ENCODE results near the gene IGFBP7.

The IGFBP7 gene

DNA sequence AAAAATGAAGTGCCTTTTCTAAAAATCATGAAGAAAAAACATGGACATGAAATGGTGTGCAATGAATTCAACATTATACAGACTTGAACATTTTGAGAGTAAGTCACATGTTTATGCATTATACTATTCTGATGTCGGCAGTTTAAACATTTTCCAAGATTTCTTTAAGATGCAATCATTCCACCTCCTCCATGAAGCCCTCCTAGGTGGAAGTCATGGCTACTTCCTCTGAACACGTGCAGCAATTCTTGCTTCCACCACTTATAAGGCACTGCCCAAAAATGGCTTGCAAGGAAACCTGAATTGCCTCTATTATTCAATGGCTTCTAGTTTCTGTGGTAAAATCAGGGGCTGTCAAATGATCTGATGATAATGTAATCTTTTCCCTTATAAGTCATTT is 25.8 kb downstream of the IGFBP7 start:
- no peak overlapping the region for H3K4me3 ChIP-seq (ENCODE audit: low read depth, low read length)
- no peak for DNase-seq (ENCODE audit: low read depth)
- TF ChIP-seq, protein P1, sequence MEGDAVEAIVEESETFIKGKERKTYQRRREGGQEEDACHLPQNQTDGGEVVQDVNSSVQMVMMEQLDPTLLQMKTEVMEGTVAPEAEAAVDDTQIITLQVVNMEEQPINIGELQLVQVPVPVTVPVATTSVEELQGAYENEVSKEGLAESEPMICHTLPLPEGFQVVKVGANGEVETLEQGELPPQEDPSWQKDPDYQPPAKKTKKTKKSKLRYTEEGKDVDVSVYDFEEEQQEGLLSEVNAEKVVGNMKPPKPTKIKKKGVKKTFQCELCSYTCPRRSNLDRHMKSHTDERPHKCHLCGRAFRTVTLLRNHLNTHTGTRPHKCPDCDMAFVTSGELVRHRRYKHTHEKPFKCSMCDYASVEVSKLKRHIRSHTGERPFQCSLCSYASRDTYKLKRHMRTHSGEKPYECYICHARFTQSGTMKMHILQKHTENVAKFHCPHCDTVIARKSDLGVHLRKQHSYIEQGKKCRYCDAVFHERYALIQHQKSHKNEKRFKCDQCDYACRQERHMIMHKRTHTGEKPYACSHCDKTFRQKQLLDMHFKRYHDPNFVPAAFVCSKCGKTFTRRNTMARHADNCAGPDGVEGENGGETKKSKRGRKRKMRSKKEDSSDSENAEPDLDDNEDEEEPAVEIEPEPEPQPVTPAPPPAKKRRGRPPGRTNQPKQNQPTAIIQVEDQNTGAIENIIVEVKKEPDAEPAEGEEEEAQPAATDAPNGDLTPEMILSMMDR (IDR thresholded peaks at IDR 0.05; ENCODE audit: control insufficient read depth, extremely low read depth, insufficient read depth) = no peak

DNA sequence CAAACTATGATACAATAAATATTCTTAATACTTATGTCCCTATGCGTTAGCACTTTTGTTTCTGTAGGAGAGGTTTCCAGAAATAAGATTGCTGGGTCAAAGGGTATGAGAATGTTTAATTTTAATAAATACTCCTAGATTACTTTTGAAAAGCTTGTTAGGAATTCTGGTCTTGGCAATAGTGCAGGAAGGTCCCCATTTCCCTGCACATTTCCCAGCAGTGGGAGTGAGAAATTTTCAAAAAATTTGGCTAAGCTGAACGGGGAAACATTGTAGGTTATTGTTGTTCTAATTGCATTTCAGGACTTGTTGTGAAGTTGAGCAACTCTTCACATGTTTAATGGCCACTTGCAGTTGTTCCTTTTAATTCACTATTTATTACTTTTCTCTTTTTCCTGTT is 27.1 kb downstream of the IGFBP7 start:
- DNase-seq (ENCODE audit: low read depth) = no peak
- H3K4me3 ChIP-seq (ENCODE audit: low read depth, low read length) = no peak overlapping the region
- TF ChIP-seq, protein P1 (IDR thresholded peaks at IDR 0.05; ENCODE audit: control insufficient read depth, extremely low read depth, insufficient read depth) = no peak

DNA sequence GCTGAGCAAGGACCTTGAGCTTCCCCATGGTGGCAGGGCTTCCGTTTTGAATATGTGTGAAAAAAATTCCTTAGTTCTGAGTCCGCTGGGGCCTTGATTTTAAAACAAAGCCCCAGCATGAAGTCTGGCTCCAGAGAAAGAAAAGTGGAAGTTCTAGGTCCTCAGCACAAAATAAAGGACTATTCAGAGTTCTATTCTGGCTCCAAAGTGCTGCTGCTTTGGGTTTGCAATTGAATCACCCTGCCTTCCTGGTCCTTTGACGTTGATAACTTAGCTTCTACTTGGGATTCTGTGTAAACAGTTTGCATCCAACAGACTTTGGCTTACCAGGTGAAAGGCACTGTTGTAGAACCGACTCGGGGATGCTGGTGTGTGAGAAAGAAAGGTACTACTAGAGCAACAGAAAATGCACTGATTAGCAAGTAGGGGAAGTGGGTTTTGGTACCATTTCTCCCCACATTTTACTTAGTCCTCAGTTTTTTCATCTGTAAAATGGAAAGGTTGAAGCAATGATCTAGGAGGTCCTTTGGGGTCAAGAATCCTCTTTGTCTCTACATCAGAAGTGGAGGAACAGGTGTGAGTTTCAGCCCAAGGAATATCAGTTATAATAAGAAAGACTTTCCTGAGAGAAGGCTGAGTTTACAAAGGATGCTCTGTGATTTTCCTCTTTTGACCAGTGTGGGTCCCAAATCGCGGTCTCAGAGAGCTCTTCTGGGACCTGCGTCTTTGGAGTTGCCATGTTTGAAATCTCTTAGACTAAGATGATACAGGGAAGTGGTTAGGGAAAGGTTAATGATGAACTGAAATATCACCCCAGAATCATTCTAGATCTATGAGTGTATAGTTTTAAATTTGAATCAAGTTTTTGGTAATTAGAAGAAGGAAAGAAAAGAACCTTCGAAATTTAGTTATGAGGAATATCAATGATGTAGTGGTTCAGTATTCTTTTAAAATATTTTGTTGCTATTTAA is 28.2 kb downstream of the IGFBP7 start:
- TF ChIP-seq, protein P1 (IDR thresholded peaks at IDR 0.05; ENCODE audit: control insufficient read depth, extremely low read depth, insufficient read depth) = no peak
- no peak overlapping the region for H3K4me3 ChIP-seq (ENCODE audit: low read depth, low read length)
- no peak for DNase-seq (ENCODE audit: low read depth)

DNA sequence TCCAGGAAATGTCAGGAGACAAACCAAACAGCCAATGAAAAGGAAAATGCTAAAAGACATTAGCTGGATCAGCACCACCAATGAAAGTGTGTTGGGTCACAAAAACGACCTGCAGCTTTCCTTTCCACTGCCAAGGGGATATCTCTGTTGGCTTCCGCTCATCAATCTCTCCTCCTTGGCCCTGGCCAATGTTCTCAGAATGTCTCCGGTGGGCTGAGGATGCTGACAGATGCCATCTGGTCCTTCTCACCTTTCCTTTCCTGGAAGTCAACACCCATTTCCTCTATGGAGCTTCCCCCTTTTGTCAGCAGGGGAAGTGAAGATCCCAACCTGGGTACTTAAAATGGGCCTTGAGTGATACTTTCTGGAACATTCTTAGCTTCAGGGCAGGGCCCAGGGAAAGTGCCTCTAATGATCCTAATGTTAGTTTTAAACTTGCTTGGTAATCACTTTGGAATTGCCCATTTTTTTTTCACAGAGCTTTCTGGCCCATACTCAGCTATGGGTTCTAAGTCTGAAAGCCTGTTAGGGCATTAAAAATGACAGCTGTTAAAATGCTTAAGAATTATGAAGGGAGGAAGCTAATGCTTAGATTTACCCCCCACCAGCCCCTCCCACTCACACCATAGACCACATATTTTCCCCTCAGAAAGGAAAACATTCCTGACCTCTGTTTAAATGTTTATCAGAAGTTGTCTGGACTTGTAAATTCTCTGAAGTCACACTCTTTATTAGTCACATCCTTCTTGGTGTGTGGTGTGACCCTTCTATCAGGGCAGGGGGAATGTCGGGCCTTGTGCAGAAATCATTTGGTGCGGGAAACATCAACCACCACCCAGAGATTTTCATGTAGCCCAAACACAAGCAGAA is 29.2 kb downstream of the IGFBP7 start:
- H3K4me3 ChIP-seq (ENCODE audit: low read depth, low read length) = no peak overlapping the region
- TF ChIP-seq, protein P1 (IDR thresholded peaks at IDR 0.05; ENCODE audit: control insufficient read depth, extremely low read depth, insufficient read depth) = no peak
- no peak for DNase-seq (ENCODE audit: low read depth)

DNA sequence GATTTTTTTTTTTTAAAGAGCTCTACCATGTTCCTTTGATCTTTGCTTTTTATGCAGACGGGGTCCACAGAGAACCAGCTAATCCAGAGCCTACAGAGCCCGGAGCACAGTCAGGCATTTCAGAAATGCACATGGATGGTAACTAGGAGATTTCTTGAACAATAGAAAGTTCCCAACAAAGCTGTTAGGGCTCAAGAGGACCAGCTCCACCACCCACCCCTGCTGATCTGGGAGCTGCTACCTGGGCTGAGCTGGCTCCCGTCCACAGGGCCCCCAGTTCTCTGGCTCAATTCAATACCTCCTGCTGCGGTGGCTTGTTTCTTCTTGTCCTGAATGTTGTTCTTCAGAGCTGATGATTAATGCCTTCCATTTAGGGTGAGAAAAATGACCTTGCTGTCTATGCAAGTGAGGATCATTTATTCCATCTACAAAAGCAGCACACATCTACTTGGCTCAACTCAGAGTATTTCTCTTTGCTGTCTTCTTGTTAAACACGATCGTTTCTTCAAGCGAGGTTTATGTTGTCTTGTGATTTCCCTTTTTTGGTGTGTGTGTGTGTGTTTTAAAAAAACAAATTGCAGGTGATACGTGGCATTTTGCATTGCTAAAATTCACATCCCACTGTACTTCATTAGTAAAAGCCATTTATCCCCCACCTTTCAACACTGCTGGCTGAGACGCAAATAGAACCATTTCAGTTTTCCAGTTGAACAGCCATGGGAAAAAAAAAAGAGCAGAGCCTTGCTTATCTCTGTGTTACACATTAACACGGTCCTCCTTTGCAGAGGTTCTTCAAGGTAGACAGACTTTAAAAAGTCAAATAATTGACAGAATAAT is 31.3 kb downstream of the IGFBP7 start:
- no peak for DNase-seq (ENCODE audit: low read depth)
- no peak overlapping the region for H3K4me3 ChIP-seq (ENCODE audit: low read depth, low read length)

More for the DNA sequence above, 31.3 kb downstream of the IGFBP7 start:
- TF ChIP-seq, protein P1 (IDR thresholded peaks at IDR 0.05; ENCODE audit: control insufficient read depth, extremely low read depth, insufficient read depth) = no peak
